Measurements from ENCODE around the gene ADGRA1.

ADGRA1 gene

GRCh38 chr10:133141958-133142340, 54.2 kb downstream of the ADGRA1 start:
- Histone ChIP-seq H3K9ac (ENCODE audit: low read length) (no peak overlapping the region), H3K79me2 (ENCODE audit: insufficient read depth, low read length) (no peaks in the 10 kb centered on the region), H4K20me1 (ENCODE audit: insufficient read depth, low read length) (no peaks in the 10 kb centered on the region), H3K4me3 (ENCODE audit: low read depth, low read length, poor library complexity, severe bottlenecking) (no peak overlapping the region), H3K4me2 (ENCODE audit: low read length) (no peak overlapping the region), H3K4me1 (ENCODE audit: insufficient read depth, low read length, severe bottlenecking) (no peaks in the 10 kb centered on the region), H3K9me2 (ENCODE audit: low read depth, low read length) (no peaks in the 10 kb centered on the region), H3K9me3 (ENCODE audit: low read length) (no peaks in the 10 kb centered on the region), H3K27ac (ENCODE audit: low read depth, low read length, poor library complexity, severe bottlenecking) (no peak overlapping the region), H3F3A (ENCODE audit: insufficient read depth, low read length) (no peaks in the 10 kb centered on the region), H2AFZ (ENCODE audit: low read length) (no peak overlapping the region), H3K27me3 (ENCODE audit: insufficient read depth, low read length) (no peaks in the 10 kb centered on the region), H3K36me3 (ENCODE audit: insufficient read depth, low read length) (no peaks in the 10 kb centered on the region)
- no peak for TF ChIP-seq EZH2 (IDR thresholded peaks at IDR 0.05; ENCODE audit: borderline replicate concordance, low read length)
- TF ChIP-seq, protein P1, sequence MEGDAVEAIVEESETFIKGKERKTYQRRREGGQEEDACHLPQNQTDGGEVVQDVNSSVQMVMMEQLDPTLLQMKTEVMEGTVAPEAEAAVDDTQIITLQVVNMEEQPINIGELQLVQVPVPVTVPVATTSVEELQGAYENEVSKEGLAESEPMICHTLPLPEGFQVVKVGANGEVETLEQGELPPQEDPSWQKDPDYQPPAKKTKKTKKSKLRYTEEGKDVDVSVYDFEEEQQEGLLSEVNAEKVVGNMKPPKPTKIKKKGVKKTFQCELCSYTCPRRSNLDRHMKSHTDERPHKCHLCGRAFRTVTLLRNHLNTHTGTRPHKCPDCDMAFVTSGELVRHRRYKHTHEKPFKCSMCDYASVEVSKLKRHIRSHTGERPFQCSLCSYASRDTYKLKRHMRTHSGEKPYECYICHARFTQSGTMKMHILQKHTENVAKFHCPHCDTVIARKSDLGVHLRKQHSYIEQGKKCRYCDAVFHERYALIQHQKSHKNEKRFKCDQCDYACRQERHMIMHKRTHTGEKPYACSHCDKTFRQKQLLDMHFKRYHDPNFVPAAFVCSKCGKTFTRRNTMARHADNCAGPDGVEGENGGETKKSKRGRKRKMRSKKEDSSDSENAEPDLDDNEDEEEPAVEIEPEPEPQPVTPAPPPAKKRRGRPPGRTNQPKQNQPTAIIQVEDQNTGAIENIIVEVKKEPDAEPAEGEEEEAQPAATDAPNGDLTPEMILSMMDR (IDR thresholded peaks at IDR 0.05; ENCODE audit: low read length) = no peak

DNA sequence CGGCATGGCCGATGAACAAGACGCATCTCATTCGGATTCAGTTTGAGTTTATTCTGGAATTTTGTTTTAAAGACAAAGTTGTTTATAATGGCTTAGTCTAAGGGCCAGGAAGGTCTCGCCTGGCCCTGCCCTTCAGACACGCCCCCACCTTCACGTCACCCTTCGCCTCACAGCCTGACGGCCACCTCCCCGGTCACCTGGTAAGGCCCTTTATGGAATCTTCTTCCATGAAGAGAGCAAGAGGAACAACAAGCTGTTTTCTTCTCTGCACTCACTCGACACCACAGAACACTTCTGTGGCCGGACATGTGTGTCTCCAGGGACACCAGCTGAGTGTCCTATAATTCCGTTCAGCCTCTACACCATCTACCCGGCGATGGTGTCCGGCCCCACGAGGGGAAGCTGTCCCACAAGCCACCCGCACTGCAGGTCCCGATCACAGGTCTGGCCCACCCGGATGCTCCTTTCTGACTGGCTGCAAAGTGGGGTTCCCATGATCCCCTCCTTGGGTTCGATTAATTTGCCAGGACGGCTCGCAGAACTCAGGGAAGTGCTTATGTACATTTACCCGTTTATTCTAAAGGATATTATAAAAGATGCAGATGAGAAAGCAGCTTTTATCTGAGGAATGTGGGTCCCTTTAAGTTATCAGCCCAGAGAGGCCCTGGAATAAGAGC, 54.9 kb downstream of the ADGRA1 start:
- H2AFZ ChIP-seq (ENCODE audit: low read length) = no peak overlapping the region
- H3K4me3 ChIP-seq (ENCODE audit: low read depth, low read length, poor library complexity, severe bottlenecking) = no peak overlapping the region
- H3K27ac ChIP-seq (ENCODE audit: low read depth, low read length, poor library complexity, severe bottlenecking) = no peak overlapping the region
- no peaks in the 10 kb centered on the region for H3K4me1 ChIP-seq (ENCODE audit: insufficient read depth, low read length, severe bottlenecking)
- no peaks in the 10 kb centered on the region for H3K79me2 ChIP-seq (ENCODE audit: insufficient read depth, low read length)
- H3K9ac ChIP-seq (ENCODE audit: low read length) = no peak overlapping the region
- H3K36me3 ChIP-seq (ENCODE audit: insufficient read depth, low read length) = no peaks in the 10 kb centered on the region
- no peaks in the 10 kb centered on the region for H4K20me1 ChIP-seq (ENCODE audit: insufficient read depth, low read length)
- TF ChIP-seq, protein P1 (IDR thresholded peaks at IDR 0.05; ENCODE audit: low read length) = no peak
- no peak for TF ChIP-seq EZH2 (IDR thresholded peaks at IDR 0.05; ENCODE audit: borderline replicate concordance, low read length)
- no peaks in the 10 kb centered on the region for H3K9me3 ChIP-seq (ENCODE audit: low read length)
- H3K9me2 ChIP-seq (ENCODE audit: low read depth, low read length) = no peaks in the 10 kb centered on the region
- H3F3A ChIP-seq (ENCODE audit: insufficient read depth, low read length) = no peaks in the 10 kb centered on the region
- no peak overlapping the region for H3K4me2 ChIP-seq (ENCODE audit: low read length)
- H3K27me3 ChIP-seq (ENCODE audit: insufficient read depth, low read length) = no peaks in the 10 kb centered on the region

DNA sequence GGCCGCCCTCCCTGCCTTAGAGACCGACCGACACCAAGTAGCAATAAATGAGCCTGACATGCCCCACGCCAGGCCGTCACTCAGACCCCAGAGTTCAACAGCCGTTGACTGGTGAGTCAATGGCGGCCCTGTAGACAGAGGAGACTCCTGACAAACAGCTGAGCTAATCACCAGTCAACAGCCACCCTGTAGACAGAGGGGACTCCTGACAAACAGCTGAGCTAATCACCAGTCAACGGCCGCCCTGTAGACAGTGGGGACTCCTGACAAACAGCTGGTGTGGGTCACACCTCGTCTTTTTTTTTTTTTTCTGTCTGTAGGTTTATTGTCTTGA, 55.4 kb downstream of the ADGRA1 start:
- Histone ChIP-seq H3K79me2 (ENCODE audit: insufficient read depth, low read length) (no peaks in the 10 kb centered on the region), H3K9me3 (ENCODE audit: low read length) (no peaks in the 10 kb centered on the region), H3K9me2 (ENCODE audit: low read depth, low read length) (no peaks in the 10 kb centered on the region), H3F3A (ENCODE audit: insufficient read depth, low read length) (no peaks in the 10 kb centered on the region), H2AFZ (ENCODE audit: low read length) (no peak overlapping the region), H3K36me3 (ENCODE audit: insufficient read depth, low read length) (no peaks in the 10 kb centered on the region), H3K27me3 (ENCODE audit: insufficient read depth, low read length) (no peaks in the 10 kb centered on the region), H3K4me3 (ENCODE audit: low read depth, low read length, poor library complexity, severe bottlenecking) (no peak overlapping the region), H3K9ac (ENCODE audit: low read length) (no peak overlapping the region), H4K20me1 (ENCODE audit: insufficient read depth, low read length) (no peaks in the 10 kb centered on the region), H3K4me2 (ENCODE audit: low read length) (no peak overlapping the region), H3K4me1 (ENCODE audit: insufficient read depth, low read length, severe bottlenecking) (no peaks in the 10 kb centered on the region), H3K27ac (ENCODE audit: low read depth, low read length, poor library complexity, severe bottlenecking) (no peak overlapping the region)
- no peak for TF ChIP-seq EZH2 (IDR thresholded peaks at IDR 0.05; ENCODE audit: borderline replicate concordance, low read length)
- TF ChIP-seq, protein P1 (IDR thresholded peaks at IDR 0.05; ENCODE audit: low read length) = no peak

All from OCI-LY1 (cell line).